ENCODE measurements around the gene PARD3. TPM values are rescaled to one million over a fixed set of nuclear protein-coding genes. Genes with fewer than 3 reads are reported as not detected.

Gene PARD3
- total RNA-seq, 2 experiments from 2014 or later = 0.15 to 0.18 TPM

DNA sequence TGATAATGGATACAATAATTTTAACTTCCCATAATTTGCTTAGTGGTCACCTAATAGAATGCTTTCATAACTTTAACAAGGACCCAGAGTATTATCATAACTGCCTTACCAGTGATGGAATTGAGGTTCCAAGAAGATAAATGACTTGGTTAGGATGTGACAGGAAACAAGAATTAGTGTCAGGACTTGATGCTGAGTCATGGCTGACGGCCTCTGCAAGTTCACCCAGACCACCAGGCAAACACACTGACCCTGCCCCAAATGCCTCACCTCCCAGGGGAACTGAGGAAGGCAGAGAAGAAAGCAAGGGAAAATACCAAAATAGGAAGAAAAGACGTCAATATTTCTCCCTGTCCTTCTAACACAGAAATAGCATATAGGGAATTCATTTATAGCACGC, 636.3 kb downstream of the PARD3 start:
- H3K9me3 Mint-ChIP-seq = no peaks in the 10 kb centered on the region
- H3K27ac Mint-ChIP-seq = no peak overlapping the region
- no peak overlapping the region for H3K4me3 Mint-ChIP-seq
- ChIA-PET POLR2A (no interaction called here), CTCF (no interaction called here)
- peaks cover 1% of the 10 kb centered on the region for H3K27me3 Mint-ChIP-seq
- DNase-seq = no peak
- no peaks in the 10 kb centered on the region for H3K36me3 Mint-ChIP-seq (ENCODE audit: low read depth)
- H3K4me1 Mint-ChIP-seq = no peaks in the 10 kb centered on the region

DNA sequence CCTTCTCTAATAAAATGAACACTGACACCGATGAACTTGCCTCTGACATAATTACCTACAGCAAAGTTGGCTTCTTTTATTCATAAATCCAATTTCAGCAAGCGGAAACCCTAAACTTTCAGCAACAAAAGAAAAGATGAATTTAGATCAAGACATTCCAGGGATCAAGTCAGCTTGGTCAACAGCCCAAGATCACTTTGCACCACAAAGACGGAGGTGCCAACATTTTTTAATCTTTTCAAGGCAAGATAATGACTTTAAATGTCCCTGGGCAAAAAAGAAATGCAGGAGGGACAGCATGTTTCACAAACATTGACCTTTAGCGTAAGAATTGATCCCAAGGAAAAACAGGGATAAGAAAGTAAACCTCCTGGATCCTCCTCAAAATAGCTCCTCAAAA, 636.9 kb downstream of the PARD3 start:
- DNase-seq = no peak
- no peaks in the 10 kb centered on the region for H3K4me1 Mint-ChIP-seq
- no peaks in the 10 kb centered on the region for H3K36me3 Mint-ChIP-seq (ENCODE audit: low read depth)
- H3K4me3 Mint-ChIP-seq = no peak overlapping the region
- H3K27me3 Mint-ChIP-seq = peaks cover 1% of the 10 kb centered on the region
- H3K9me3 Mint-ChIP-seq = no peaks in the 10 kb centered on the region
- no peak overlapping the region for H3K27ac Mint-ChIP-seq
- POLR2A ChIA-PET = no interaction called here
- CTCF ChIA-PET = no interaction called here

DNA sequence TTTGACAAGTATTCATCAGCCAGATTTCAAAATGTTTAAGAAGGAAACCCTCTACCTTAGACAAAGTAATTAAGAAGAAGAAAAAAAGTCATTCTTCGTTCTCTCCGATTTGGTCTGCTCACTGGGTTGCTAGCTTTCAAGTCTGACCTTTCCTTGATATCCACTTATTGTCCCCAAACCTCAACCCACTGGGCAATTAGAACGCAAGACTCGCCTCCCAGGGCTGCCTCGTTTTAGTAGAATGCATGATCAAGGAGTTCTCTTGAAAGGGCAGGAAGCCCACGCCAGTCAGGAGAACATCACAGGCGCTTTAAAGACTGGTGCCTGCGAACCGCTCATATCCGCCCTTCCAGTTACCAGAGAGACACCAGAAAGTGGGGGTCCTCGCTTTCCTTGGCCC, 637.7 kb downstream of the PARD3 start:
- Mint-ChIP-seq H3K36me3 (ENCODE audit: low read depth) (no peaks in the 10 kb centered on the region), H3K4me3 (no peak overlapping the region), H3K27me3 (peaks cover 1% of the 10 kb centered on the region), H3K9me3 (peaks cover 2% of the 10 kb centered on the region), H3K4me1 (no peaks in the 10 kb centered on the region), H3K27ac (no peak overlapping the region)
- POLR2A ChIA-PET = no interaction called here
- CTCF ChIA-PET = no interaction called here
- no peak for DNase-seq

DNA sequence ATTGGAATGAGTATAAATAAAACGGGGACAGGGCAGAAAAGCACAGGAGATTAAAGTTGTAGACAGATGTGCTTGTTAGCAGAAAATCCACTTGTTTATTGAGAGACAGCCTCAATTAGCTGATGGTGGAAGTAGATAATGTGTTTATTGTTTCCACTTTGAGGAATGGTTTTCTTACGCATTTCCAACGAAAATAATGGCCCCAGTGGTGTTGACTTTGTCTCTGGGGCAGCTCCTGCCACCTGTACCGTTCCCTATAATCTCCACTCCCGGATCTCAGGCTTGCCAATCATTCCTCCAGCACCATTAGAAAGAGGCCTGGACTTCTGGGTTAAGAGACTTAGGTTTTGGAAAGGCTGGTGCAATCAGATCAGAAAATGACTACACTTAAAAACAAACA, 638.7 kb downstream of the PARD3 start:
- no peaks in the 10 kb centered on the region for H3K4me1 Mint-ChIP-seq
- peaks cover 1% of the 10 kb centered on the region for H3K27me3 Mint-ChIP-seq
- H3K9me3 Mint-ChIP-seq = peaks cover 2% of the 10 kb centered on the region
- CTCF ChIA-PET = no interaction called here
- POLR2A ChIA-PET = no interaction called here
- no peaks in the 10 kb centered on the region for H3K36me3 Mint-ChIP-seq (ENCODE audit: low read depth)
- H3K4me3 Mint-ChIP-seq = no peak overlapping the region
- H3K27ac Mint-ChIP-seq = no peak overlapping the region
- no peak for DNase-seq

- Mint-ChIP-seq H3K9me3 (peaks cover 2% of the 10 kb centered on the region), H3K27ac (no peak overlapping the region), H3K27me3 (peaks cover 1% of the 10 kb centered on the region), H3K4me3 (no peak overlapping the region), H3K36me3 (ENCODE audit: low read depth) (no peaks in the 10 kb centered on the region), H3K4me1 (no peaks in the 10 kb centered on the region)
- CTCF ChIA-PET = no interaction called here
- POLR2A ChIA-PET = no interaction called here
- DNase-seq = no peak
These were observed 640.0 kb downstream of the PARD3 start for GRCh38 chr10:34175121-34175520.

DNA sequence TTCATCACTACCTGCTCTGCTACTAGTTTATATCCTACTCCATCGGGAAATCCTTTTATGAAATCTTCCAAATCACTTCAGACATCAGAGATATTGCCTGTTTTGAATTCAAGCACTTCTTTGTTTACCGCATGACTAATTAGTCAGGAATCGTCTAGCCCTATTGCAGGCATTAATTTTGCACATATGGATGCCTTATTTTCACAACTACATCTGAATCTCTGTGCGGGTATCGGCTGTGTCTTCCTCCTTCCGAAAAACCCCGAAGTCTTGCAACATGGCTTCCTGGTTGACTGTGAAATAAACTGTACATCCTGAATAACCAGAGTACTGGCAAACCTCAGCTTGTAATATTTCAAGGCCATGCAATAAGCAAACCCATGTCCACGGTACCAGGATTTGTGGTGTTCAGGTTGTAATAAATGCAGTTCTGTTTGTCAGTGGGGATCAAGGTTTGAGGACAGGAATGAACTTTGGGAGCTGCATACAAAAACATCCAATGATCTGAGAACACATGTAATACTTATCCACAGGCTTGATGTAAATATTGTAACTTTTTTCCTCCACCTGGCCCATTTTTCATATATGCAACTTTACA, 642.1 kb downstream of the PARD3 start:
- POLR2A ChIA-PET = no interaction called here
- Mint-ChIP-seq H3K36me3 (ENCODE audit: low read depth) (no peaks in the 10 kb centered on the region), H3K4me3 (no peak overlapping the region), H3K4me1 (no peaks in the 10 kb centered on the region), H3K9me3 (peaks cover 2% of the 10 kb centered on the region), H3K27me3 (peaks cover 1% of the 10 kb centered on the region), H3K27ac (no peak overlapping the region)
- CTCF ChIA-PET = no interaction called here
- DNase-seq = no peak

- CTCF ChIA-PET = no interaction called here
- Mint-ChIP-seq H3K9me3 (peaks cover 2% of the 10 kb centered on the region), H3K27me3 (peaks cover 1% of the 10 kb centered on the region), H3K4me3 (no peak overlapping the region), H3K27ac (no peak overlapping the region), H3K36me3 (ENCODE audit: low read depth) (no peaks in the 10 kb centered on the region), H3K4me1 (no peaks in the 10 kb centered on the region)
- POLR2A ChIA-PET = no interaction called here
- no peak for DNase-seq
These were observed 643.1 kb downstream of the PARD3 start for GRCh38 chr10:34171957-34172527.

DNA sequence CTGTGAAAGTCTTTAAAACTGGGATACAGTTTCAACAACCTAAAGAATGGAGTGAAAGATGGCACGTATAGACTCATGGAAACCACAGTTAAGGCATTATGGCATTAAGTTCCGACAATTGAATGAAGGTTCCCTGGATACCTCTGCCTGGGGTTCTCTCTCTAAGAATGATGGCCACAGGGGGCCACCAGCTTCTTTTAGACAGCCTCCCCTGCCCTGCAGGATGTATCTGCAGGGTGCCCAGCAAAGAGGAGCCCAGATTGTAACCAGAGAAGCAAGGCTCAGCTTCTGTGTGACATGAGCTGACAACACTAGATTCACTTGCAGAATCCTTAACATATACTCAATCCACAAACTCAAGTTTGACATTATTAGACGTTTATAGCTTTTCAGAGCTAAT, 645.4 kb downstream of the PARD3 start:
- POLR2A ChIA-PET = no interaction called here
- Mint-ChIP-seq H3K27me3 (peaks cover 1% of the 10 kb centered on the region), H3K36me3 (ENCODE audit: low read depth) (no peaks in the 10 kb centered on the region), H3K4me1 (no peaks in the 10 kb centered on the region), H3K27ac (no peak overlapping the region), H3K9me3 (peaks cover 2% of the 10 kb centered on the region), H3K4me3 (no peak overlapping the region)
- no peak for DNase-seq
- CTCF ChIA-PET = no interaction called here

- ChIA-PET POLR2A (no interaction called here), CTCF (interaction anchor here (1.0 kb wide), 1 partner anchor 9 kb away, joined by 3 read pairs; no protein-coding TSS in a partner anchor)
- no peak for DNase-seq
- Mint-ChIP-seq H3K27me3 (no peaks in the 10 kb centered on the region), H3K36me3 (ENCODE audit: low read depth) (no peaks in the 10 kb centered on the region), H3K27ac (no peak overlapping the region), H3K9me3 (peaks cover 2% of the 10 kb centered on the region), H3K4me1 (no peaks in the 10 kb centered on the region), H3K4me3 (no peak overlapping the region)
These were observed 646.0 kb downstream of the PARD3 start for GRCh38 chr10:34169131-34169530.

- H3K27ac Mint-ChIP-seq = no peak overlapping the region
- no peaks in the 10 kb centered on the region for H3K4me1 Mint-ChIP-seq
- CTCF ChIA-PET = interaction anchor here (1.0 kb wide), 1 partner anchor 9 kb away, joined by 3 read pairs; no protein-coding TSS in a partner anchor
- POLR2A ChIA-PET = no interaction called here
- H3K9me3 Mint-ChIP-seq = peaks cover 2% of the 10 kb centered on the region
- no peak overlapping the region for H3K4me3 Mint-ChIP-seq
- no peaks in the 10 kb centered on the region for H3K36me3 Mint-ChIP-seq (ENCODE audit: low read depth)
- no peaks in the 10 kb centered on the region for H3K27me3 Mint-ChIP-seq
- DNase-seq = no peak
These were observed 646.7 kb downstream of the PARD3 start for GRCh38 chr10:34168439-34168838.

- Mint-ChIP-seq H3K9me3 (no peaks in the 10 kb centered on the region), H3K4me1 (no peaks in the 10 kb centered on the region), H3K27ac (no peak overlapping the region), H3K4me3 (no peak overlapping the region), H3K36me3 (ENCODE audit: low read depth) (no peaks in the 10 kb centered on the region), H3K27me3 (no peaks in the 10 kb centered on the region)
- POLR2A ChIA-PET = no interaction called here
- CTCF ChIA-PET = no interaction called here
- no peak for DNase-seq
These were observed 648.3 kb downstream of the PARD3 start for GRCh38 chr10:34166823-34167222.

- Mint-ChIP-seq H3K27me3 (no peaks in the 10 kb centered on the region), H3K27ac (no peak overlapping the region), H3K36me3 (ENCODE audit: low read depth) (no peaks in the 10 kb centered on the region), H3K9me3 (no peaks in the 10 kb centered on the region), H3K4me3 (no peak overlapping the region), H3K4me1 (no peaks in the 10 kb centered on the region)
- no peak for DNase-seq
- POLR2A ChIA-PET = no interaction called here
- CTCF ChIA-PET = no interaction called here
These were observed 648.7 kb downstream of the PARD3 start for GRCh38 chr10:34166354-34166753.

GRCh38 chr10:34164029-34164428, 651.1 kb downstream of the PARD3 start:
- H3K36me3 Mint-ChIP-seq (ENCODE audit: low read depth) = no peaks in the 10 kb centered on the region
- no peaks in the 10 kb centered on the region for H3K4me1 Mint-ChIP-seq
- POLR2A ChIA-PET = no interaction called here
- no peak overlapping the region for H3K4me3 Mint-ChIP-seq
- no peaks in the 10 kb centered on the region for H3K9me3 Mint-ChIP-seq
- CTCF ChIA-PET = no interaction called here
- H3K27me3 Mint-ChIP-seq = no peaks in the 10 kb centered on the region
- no peak for DNase-seq
- no peak overlapping the region for H3K27ac Mint-ChIP-seq

- H3K4me1 Mint-ChIP-seq = no peaks in the 10 kb centered on the region
- H3K27ac Mint-ChIP-seq = no peak overlapping the region
- no peaks in the 10 kb centered on the region for H3K27me3 Mint-ChIP-seq
- H3K9me3 Mint-ChIP-seq = no peaks in the 10 kb centered on the region
- H3K4me3 Mint-ChIP-seq = no peak overlapping the region
- no peaks in the 10 kb centered on the region for H3K36me3 Mint-ChIP-seq (ENCODE audit: low read depth)
- ChIA-PET POLR2A (no interaction called here), CTCF (no interaction called here)
- no peak for DNase-seq
These were observed 651.8 kb downstream of the PARD3 start for GRCh38 chr10:34163075-34163905.

All from activated CD4-positive, alpha-beta memory T cell treated with anti-CD3 and anti-CD28 coated beads, Interleukin-2, amount 10 ng/mL, durations not matched to agents 7 days and 5 days (primary cell).